Fibroblast of pulmonary artery (primary cell): Measurements from ENCODE around the gene PPP1R12B.
"Not testable (repeated sequence)": the region's sequence is repeated elsewhere in the genome, so short reads cannot be mapped to it uniquely, and the experiment has no call there.

Experiments
- DNase-seq: peaks from one replicate; pipeline ENCODE4 v3.0.0-alpha.2; 2010; ENCODE audit warnings: low read depth
- H3K4me3 ChIP-seq: replicated peaks from 2 replicates; pipeline ENCODE4 v1.5.1; 2011; ENCODE audit warnings: low read depth, mild to moderate bottlenecking, control low read depth, low read length, moderate library complexity
- CTCF ChIP-seq: IDR thresholded peaks from 2 replicates; pipeline ENCODE4 v1.5.1; 2011; ENCODE audit warnings: mild to moderate bottlenecking, control low read depth, low read length, inconsistent platforms; ENCODE audit errors: missing control alignments

Gene PPP1R12B

GRCh38 chr1:202420422-202421094, 72.1 kb downstream of the PPP1R12B start:
- DNase-seq, H3K4me3 ChIP-seq: not testable (repeated sequence)

- not testable (repeated sequence) for DNase-seq, H3K4me3 ChIP-seq
Observed at GRCh38 chr1:202422709-202423108, 74.2 kb downstream of the PPP1R12B start.

GRCh38 chr1:202424260-202424659, 75.8 kb downstream of the PPP1R12B start:
- not testable (repeated sequence) for H3K4me3 ChIP-seq

GRCh38 chr1:202430111-202430510, 81.6 kb downstream of the PPP1R12B start:
- not testable (repeated sequence) for H3K4me3 ChIP-seq, DNase-seq

More at GRCh38 chr1:202424260-202424659, 75.8 kb downstream of the PPP1R12B start:
- DNase-seq = not testable (repeated sequence)

- DNase-seq, H3K4me3 ChIP-seq: not testable (repeated sequence)
Observed at GRCh38 chr1:202432338-202432737, 83.8 kb downstream of the PPP1R12B start.

- no peak for DNase-seq
- no peak for TF ChIP-seq CTCF
- H3K4me3 ChIP-seq = no peak overlapping the region
Observed at GRCh38 chr1:202433155-202434043, 84.9 kb downstream of the PPP1R12B start.

GRCh38 chr1:202434059-202434458, 85.6 kb downstream of the PPP1R12B start:
- no peak for DNase-seq
- no peak overlapping the region for H3K4me3 ChIP-seq
- TF ChIP-seq CTCF = no peak

GRCh38 chr1:202438393-202439174, 90.1 kb downstream of the PPP1R12B start:
- no peak overlapping the region for H3K4me3 ChIP-seq
- TF ChIP-seq CTCF = no peak
- no peak for DNase-seq

- no peak for DNase-seq
- TF ChIP-seq CTCF = no peak
- no peak overlapping the region for H3K4me3 ChIP-seq
Observed at GRCh38 chr1:202439308-202439707, 90.8 kb downstream of the PPP1R12B start.

GRCh38 chr1:202448140-202448539, 99.6 kb downstream of the PPP1R12B start:
- not testable (repeated sequence) for H3K4me3 ChIP-seq, DNase-seq

- DNase-seq, H3K4me3 ChIP-seq: not testable (repeated sequence)
Observed at GRCh38 chr1:202451641-202452040, 103.1 kb downstream of the PPP1R12B start.
